H9 (cell line): ENCODE data around the gene PER2. TPM values are rescaled to one million over a fixed set of nuclear protein-coding genes. Genes with fewer than 3 reads are reported as not detected.

ENCODE experiments used
- DNase-seq: peaks from one replicate; pipeline ENCODE4 v3.0.0-alpha.2; 2017
- H2AFZ ChIP-seq: one replicate; pipeline ENCODE4 v1.6.1; 2013; ENCODE audit warnings: mild to moderate bottlenecking, low read length, control low read depth, moderate library complexity
- H2AK5ac ChIP-seq: 2 replicates; pipeline ENCODE4 v1.6.1; 2013; ENCODE audit warnings: low read length, control low read depth, mixed read lengths; ENCODE audit not compliant: insufficient read length
- H2BK120ac ChIP-seq: one replicate; pipeline ENCODE4 v1.6.1; 2013; ENCODE audit warnings: low read depth, mild to moderate bottlenecking, low read length, control low read depth, inconsistent platforms; ENCODE audit not compliant: poor library complexity, severe bottlenecking
- H2BK12ac ChIP-seq: 2 replicates; pipeline ENCODE4 v1.6.1; 2013; ENCODE audit warnings: low read length, control low read depth, mixed read lengths, low read depth; ENCODE audit not compliant: insufficient read length
- H2BK15ac ChIP-seq: 2 replicates; pipeline ENCODE4 v1.6.1; 2013; ENCODE audit warnings: low read depth, low read length, control low read depth
- H2BK20ac ChIP-seq: one replicate; pipeline ENCODE4 v1.6.1; 2013; ENCODE audit warnings: low read depth, mild to moderate bottlenecking, low read length, control low read depth, inconsistent platforms; ENCODE audit not compliant: poor library complexity, severe bottlenecking
- H2BK5ac ChIP-seq: 2 replicates; pipeline ENCODE4 v1.6.1; 2013; ENCODE audit warnings: low read length, control low read depth, mixed read lengths; ENCODE audit not compliant: insufficient read length
- H3K14ac ChIP-seq: 2 replicates; pipeline ENCODE4 v1.6.1; 2013; ENCODE audit warnings: low read length, control low read depth; ENCODE audit not compliant: insufficient read depth
- H3K18ac ChIP-seq: 2 replicates; pipeline ENCODE4 v1.6.1; 2013; ENCODE audit warnings: low read depth, mild to moderate bottlenecking, mixed read lengths, low read length, control low read depth; ENCODE audit not compliant: insufficient read length
- H3K23ac ChIP-seq: 2 replicates; pipeline ENCODE4 v1.6.1; 2013; ENCODE audit warnings: low read length, control low read depth, mixed read lengths, low read depth; ENCODE audit not compliant: insufficient read length
- H3K23me2 ChIP-seq: 2 replicates; pipeline ENCODE4 v1.6.1; 2013; ENCODE audit warnings: low read depth, mild to moderate bottlenecking, mixed read lengths, low read length, control low read depth; ENCODE audit not compliant: insufficient read length, poor library complexity, severe bottlenecking
- H3K27ac ChIP-seq: 2 replicates; pipeline ENCODE4 v1.5.1; 2013; ENCODE audit warnings: low read length, control low read depth, mixed read lengths, low read depth; ENCODE audit not compliant: insufficient read length
- H3K27me3 ChIP-seq: 2 replicates; pipeline ENCODE4 v1.6.1; 2013; ENCODE audit warnings: low read length, control low read depth, inconsistent platforms; ENCODE audit not compliant: insufficient read depth
- H3K4ac ChIP-seq: 2 replicates; pipeline ENCODE4 v1.6.1; 2013; ENCODE audit warnings: low read depth, mild to moderate bottlenecking, control low read depth, inconsistent platforms, low read length, moderate library complexity
- H3K4me1 ChIP-seq: 2 replicates; pipeline ENCODE4 v1.6.1; 2013; ENCODE audit warnings: low read length, control low read depth, inconsistent platforms; ENCODE audit not compliant: insufficient read depth
- H3K4me2 ChIP-seq: 2 replicates; pipeline ENCODE4 v1.6.1; 2013; ENCODE audit warnings: low read length, control low read depth, mixed read lengths; ENCODE audit not compliant: insufficient read length, insufficient read depth
- H3K56ac ChIP-seq: 2 replicates; pipeline ENCODE4 v1.6.1; 2013; ENCODE audit warnings: low read depth, mild to moderate bottlenecking, mixed read lengths, low read length, control low read depth; ENCODE audit not compliant: insufficient read length
- H3K79me1 ChIP-seq: 2 replicates; pipeline ENCODE4 v1.6.1; 2013; ENCODE audit warnings: low read depth, mild to moderate bottlenecking, moderate library complexity, low read length, control low read depth, inconsistent platforms; ENCODE audit not compliant: insufficient read depth, poor library complexity, severe bottlenecking
- H3K79me2 ChIP-seq: 2 replicates; pipeline ENCODE4 v1.6.1; 2013; ENCODE audit warnings: low read length, control low read depth, inconsistent platforms; ENCODE audit not compliant: insufficient read depth
- H3K9ac ChIP-seq: 2 replicates; pipeline ENCODE4 v1.6.1; 2013; ENCODE audit warnings: low read length, control low read depth, mixed read lengths; ENCODE audit not compliant: insufficient read length; ENCODE audit errors: extremely low read depth
- H3K9me3 ChIP-seq: one replicate; pipeline ENCODE4 v1.6.1; 2013; ENCODE audit warnings: low read depth, low read length, inconsistent platforms; ENCODE audit not compliant: control insufficient read depth
- H3T11ph ChIP-seq: one replicate; pipeline ENCODE4 v1.6.1; 2013; ENCODE audit warnings: mild to moderate bottlenecking, low read length, control low read depth, inconsistent platforms
- H4K20me1 ChIP-seq: one replicate; pipeline ENCODE4 v1.6.1; 2013; ENCODE audit not compliant: control insufficient read depth, insufficient read length, insufficient read depth
- H4K5ac ChIP-seq: 2 replicates; pipeline ENCODE4 v1.6.1; 2013; ENCODE audit warnings: low read depth, mild to moderate bottlenecking, mixed read lengths, low read length, control low read depth; ENCODE audit not compliant: insufficient read length
- H4K8ac ChIP-seq: replicated peaks from 2 replicates; pipeline ENCODE4 v1.6.1; 2013; ENCODE audit warnings: low read length, control low read depth, mixed read lengths, low read depth; ENCODE audit not compliant: insufficient read length
- H4K91ac ChIP-seq: 2 replicates; pipeline ENCODE4 v1.6.1; 2013; ENCODE audit warnings: low read depth, mild to moderate bottlenecking, moderate library complexity, mixed read lengths, low read length, control low read depth; ENCODE audit not compliant: insufficient read length
- H3K27ac Mint-ChIP-seq, 3 experiments: 2 replicates in 2 of 3; 3 replicates in 1 of 3; pipeline ENCODE4 v1.8.0; 2020 to 2021; ENCODE audit warnings: mixed read lengths in 3 of 3, mild to moderate bottlenecking in 1 of 3, moderate library complexity in 1 of 3
- H3K27me3 Mint-ChIP-seq: 2 replicates; pipeline ENCODE4 v1.8.0; 2021; ENCODE audit warnings: low read depth, mild to moderate bottlenecking, moderate library complexity, mixed read lengths
- H3K36me3 Mint-ChIP-seq, 3 experiments: 2 replicates in 2 of 3; 3 replicates in 1 of 3; pipeline ENCODE4 v1.8.0; 2020 to 2021; ENCODE audit warnings: low read depth in 3 of 3, mixed read lengths in 3 of 3; ENCODE audit not compliant: insufficient read depth in 1 of 3
- H3K4me1 Mint-ChIP-seq, 2 experiments: 2 replicates each; pipeline ENCODE4 v1.8.0; 2020; ENCODE audit warnings: mixed read lengths in 2 of 2
- H3K4me3 Mint-ChIP-seq, 2 experiments: 2 replicates in 1 of 2; 3 replicates in 1 of 2; pipeline ENCODE4 v1.8.0; 2020 to 2021; ENCODE audit warnings: mild to moderate bottlenecking in 2 of 2, mixed read lengths in 2 of 2, moderate library complexity in 1 of 2
- H3K9me3 Mint-ChIP-seq, 2 experiments: 2 replicates in 1 of 2; 3 replicates in 1 of 2; pipeline ENCODE4 v1.8.0; 2020; ENCODE audit warnings: mild to moderate bottlenecking in 2 of 2, mixed read lengths in 2 of 2, moderate library complexity in 1 of 2
- WGBS: extraction: QIAGEN DNeasy Blood & Tissue Kit; methylation state at CpG from one replicate; pipeline ENCODE4 v1.1.7; 2013; ENCODE audit warnings: missing lambda C conversion rate, low lambda C conversion rate, mixed read lengths; ENCODE audit not compliant: insufficient read length; ENCODE audit errors: extremely low coverage; 5-methylcytosine and 5-hydroxymethylcytosine counted together
- total RNA-seq: library from RNA; stranded (reverse); gene quantifications from 2 replicates; pipeline ENCODE4 v1.2.1, GENCODE V29; 2021
- TF ChIP-seq, protein P1 (sequence below): fragments of 200-600 bp; sonication (generic); conservative IDR thresholded peaks from 3 replicates; pipeline ENCODE4 v1.8.0; 2021; ENCODE audit warnings: antibody characterized with exemption, mild to moderate bottlenecking

The PER2 gene
- total RNA-seq, 1 experiment from 2014 or later = 12.9 TPM

DNA sequence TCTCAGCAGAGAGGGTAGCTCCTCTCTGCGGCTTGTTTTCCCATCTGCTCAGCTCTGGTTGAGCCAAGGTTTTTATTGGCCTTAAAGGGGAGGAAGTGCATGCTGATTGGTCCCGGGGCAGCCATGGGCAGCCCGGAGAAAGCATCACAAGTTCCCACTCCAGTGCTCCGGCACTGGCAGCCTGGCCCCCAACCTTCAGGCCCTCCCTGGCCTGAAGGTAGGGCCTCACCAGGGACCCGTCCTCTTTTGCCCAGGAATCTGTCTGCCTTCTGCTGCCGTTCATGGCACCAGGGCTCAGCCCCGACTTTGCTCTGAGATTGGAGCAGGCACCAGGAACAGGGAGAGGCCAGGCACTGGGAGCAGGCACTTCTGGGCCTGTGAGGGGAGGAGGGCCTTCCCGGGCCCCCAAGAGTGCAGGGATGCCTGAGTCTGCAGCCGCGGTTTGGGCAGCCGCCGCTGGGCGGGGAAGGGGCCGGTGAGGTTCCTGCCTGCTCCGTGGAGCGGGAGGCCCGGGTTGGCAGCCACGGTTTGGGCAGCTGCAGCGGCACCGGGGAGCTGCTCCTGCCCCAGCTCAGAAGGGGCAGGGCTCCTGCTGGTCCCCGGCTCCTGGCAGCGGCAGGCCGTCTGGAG, 67.4 kb downstream of the PER2 start:
- no peak overlapping the region for H4K5ac ChIP-seq
- H2BK5ac ChIP-seq = no peak overlapping the region
- H3K14ac ChIP-seq = no peak overlapping the region
- no peak overlapping the region for H4K91ac ChIP-seq
- no peak overlapping the region for H3K56ac ChIP-seq
- no peak overlapping the region for H3K18ac ChIP-seq
- no peak overlapping the region for H3K9ac ChIP-seq
- Mint-ChIP-seq H3K36me3 (no peaks in the 10 kb centered on the region; a peak in 1 of 7 replicates), H3K27ac (no peak overlapping the region), H3K4me3 (no peak overlapping the region), H3K4me1 (peaks cover 10 to 11% of the 10 kb centered on the region in 2 experiments), H3K9me3 (no peaks in the 10 kb centered on the region; a peak in 1 of 5 replicates), H3K27me3 (no peaks in the 10 kb centered on the region; the same call in 1 of the 2 replicates)
- no peak overlapping the region for H2BK15ac ChIP-seq
- no peaks in the 10 kb centered on the region for H4K20me1 ChIP-seq
- no peak overlapping the region for H3K4ac ChIP-seq
- H3K4me2 ChIP-seq = no peak overlapping the region
- peak; percentile 62 for DNase-seq
- H3K79me2 ChIP-seq = no peaks in the 10 kb centered on the region
- H3T11ph ChIP-seq = no peak overlapping the region
- TF ChIP-seq, protein P1, sequence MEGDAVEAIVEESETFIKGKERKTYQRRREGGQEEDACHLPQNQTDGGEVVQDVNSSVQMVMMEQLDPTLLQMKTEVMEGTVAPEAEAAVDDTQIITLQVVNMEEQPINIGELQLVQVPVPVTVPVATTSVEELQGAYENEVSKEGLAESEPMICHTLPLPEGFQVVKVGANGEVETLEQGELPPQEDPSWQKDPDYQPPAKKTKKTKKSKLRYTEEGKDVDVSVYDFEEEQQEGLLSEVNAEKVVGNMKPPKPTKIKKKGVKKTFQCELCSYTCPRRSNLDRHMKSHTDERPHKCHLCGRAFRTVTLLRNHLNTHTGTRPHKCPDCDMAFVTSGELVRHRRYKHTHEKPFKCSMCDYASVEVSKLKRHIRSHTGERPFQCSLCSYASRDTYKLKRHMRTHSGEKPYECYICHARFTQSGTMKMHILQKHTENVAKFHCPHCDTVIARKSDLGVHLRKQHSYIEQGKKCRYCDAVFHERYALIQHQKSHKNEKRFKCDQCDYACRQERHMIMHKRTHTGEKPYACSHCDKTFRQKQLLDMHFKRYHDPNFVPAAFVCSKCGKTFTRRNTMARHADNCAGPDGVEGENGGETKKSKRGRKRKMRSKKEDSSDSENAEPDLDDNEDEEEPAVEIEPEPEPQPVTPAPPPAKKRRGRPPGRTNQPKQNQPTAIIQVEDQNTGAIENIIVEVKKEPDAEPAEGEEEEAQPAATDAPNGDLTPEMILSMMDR = no peak
- H3K4me1 ChIP-seq = no peaks in the 10 kb centered on the region; the same call in 1 of the 2 replicates
- H3K27me3 ChIP-seq = no peaks in the 10 kb centered on the region
- no CpG with 5 or more reads among the region's 23 CpGs for WGBS
- no peaks in the 10 kb centered on the region for H3K79me1 ChIP-seq
- H2BK120ac ChIP-seq = no peak overlapping the region
- H2AK5ac ChIP-seq = no peak overlapping the region
- H3K27ac ChIP-seq = no peak overlapping the region
- no peak overlapping the region for H2AFZ ChIP-seq
- no peaks in the 10 kb centered on the region for H3K9me3 ChIP-seq
- no peak overlapping the region for H3K23ac ChIP-seq
- no peak overlapping the region for H2BK12ac ChIP-seq
- no peaks in the 10 kb centered on the region for H3K23me2 ChIP-seq
- no peak overlapping the region for H4K8ac ChIP-seq
- no peak overlapping the region for H2BK20ac ChIP-seq
